OCI-LY1 (cell line): ENCODE results near the gene ADAMTS3.
"Not testable (repeated sequence)": the region's sequence is repeated elsewhere in the genome, so short reads cannot be mapped to it uniquely, and the experiment has no call there.

Source experiments
- H2AFZ ChIP-seq: fragments of 200-600 bp; sonication (generic), shearing (Covaris generic); 2 replicates; pipeline ENCODE4 v1.6.0; 2014; ENCODE audit warnings: antibody characterized with exemption, mild to moderate bottlenecking, low read length
- H3F3A ChIP-seq: fragments of 200-600 bp; sonication (generic), shearing (Covaris generic); 2 replicates; pipeline ENCODE4 v1.6.0; 2014; ENCODE audit warnings: mild to moderate bottlenecking, antibody characterized with exemption, low read length, moderate library complexity; ENCODE audit not compliant: insufficient read depth
- H3K27ac ChIP-seq: fragments of 200-600 bp; sonication (generic); 2 replicates; pipeline ENCODE4 v1.5.1; 2014; ENCODE audit warnings: low read length, mixed run types, mild to moderate bottlenecking, low read depth; ENCODE audit not compliant: poor library complexity, severe bottlenecking
- H3K27me3 ChIP-seq: fragments of 200-600 bp; sonication (generic); 2 replicates; pipeline ENCODE4 v1.6.0; 2014; ENCODE audit warnings: antibody characterized with exemption, mild to moderate bottlenecking, low read length, moderate library complexity; ENCODE audit not compliant: insufficient read depth
- H3K36me3 ChIP-seq: fragments of 200-600 bp; sonication (generic); 2 replicates; pipeline ENCODE4 v1.6.1; 2014; ENCODE audit warnings: mild to moderate bottlenecking, antibody characterized with exemption, low read length, moderate library complexity, mixed read lengths; ENCODE audit not compliant: insufficient read depth
- H3K4me1 ChIP-seq: fragments of 200-600 bp; sonication (generic); 2 replicates; pipeline ENCODE4 v1.5.1; 2014; ENCODE audit warnings: mild to moderate bottlenecking, low read length, moderate library complexity; ENCODE audit not compliant: insufficient read depth, severe bottlenecking
- H3K4me2 ChIP-seq: fragments of 200-600 bp; sonication (generic), shearing (Covaris generic); 2 replicates; pipeline ENCODE4 v1.6.1; 2014; ENCODE audit warnings: low read length
- H3K4me3 ChIP-seq: fragments of 200-600 bp; sonication (generic); 2 replicates; pipeline ENCODE4 v1.5.1; 2014; ENCODE audit warnings: low read length, low read depth, mild to moderate bottlenecking, mixed read lengths; ENCODE audit not compliant: poor library complexity, severe bottlenecking
- H3K79me2 ChIP-seq: fragments of 200-600 bp; shearing (Covaris generic); 2 replicates; pipeline ENCODE4 v1.6.1; 2016; ENCODE audit warnings: mixed run types, low read length, mixed read lengths; ENCODE audit not compliant: insufficient read depth
- H3K9ac ChIP-seq: fragments of 200-600 bp; sonication (generic), shearing (Covaris generic); 2 replicates; pipeline ENCODE4 v1.6.1; 2014; ENCODE audit warnings: mild to moderate bottlenecking, low read length, mixed read lengths
- H3K9me2 ChIP-seq: fragments of 200-600 bp; sonication (generic), shearing (Covaris generic); 2 replicates; pipeline ENCODE4 v1.6.1; 2014; ENCODE audit warnings: low read depth, mild to moderate bottlenecking, low read length, mixed read lengths
- H3K9me3 ChIP-seq: fragments of 200-600 bp; shearing (Covaris generic); 2 replicates; pipeline ENCODE4 v1.6.1; 2014; ENCODE audit warnings: low read length, mixed read lengths
- H4K20me1 ChIP-seq: fragments of 200-600 bp; sonication (generic), shearing (Covaris generic); 2 replicates; pipeline ENCODE4 v1.6.0; 2016; ENCODE audit warnings: mild to moderate bottlenecking, low read length; ENCODE audit not compliant: insufficient read depth
- EZH2 ChIP-seq: fragments of 200-600 bp; sonication (generic), shearing (Covaris generic); IDR thresholded peaks from 2 replicates; pipeline ENCODE4 v1.8.0; 2017; ENCODE audit warnings: borderline replicate concordance, mixed run types, mild to moderate bottlenecking, antibody characterized with exemption, low read length, moderate library complexity, mixed read lengths
- TF ChIP-seq, protein P1 (sequence below): fragments of 200-600 bp; sonication (generic), shearing (Covaris generic); IDR thresholded peaks from 2 replicates; pipeline ENCODE4 v1.5.1; 2017; ENCODE audit warnings: mild to moderate bottlenecking, antibody characterized with exemption, low read length, moderate library complexity, mixed read lengths

The ADAMTS3 gene

DNA sequence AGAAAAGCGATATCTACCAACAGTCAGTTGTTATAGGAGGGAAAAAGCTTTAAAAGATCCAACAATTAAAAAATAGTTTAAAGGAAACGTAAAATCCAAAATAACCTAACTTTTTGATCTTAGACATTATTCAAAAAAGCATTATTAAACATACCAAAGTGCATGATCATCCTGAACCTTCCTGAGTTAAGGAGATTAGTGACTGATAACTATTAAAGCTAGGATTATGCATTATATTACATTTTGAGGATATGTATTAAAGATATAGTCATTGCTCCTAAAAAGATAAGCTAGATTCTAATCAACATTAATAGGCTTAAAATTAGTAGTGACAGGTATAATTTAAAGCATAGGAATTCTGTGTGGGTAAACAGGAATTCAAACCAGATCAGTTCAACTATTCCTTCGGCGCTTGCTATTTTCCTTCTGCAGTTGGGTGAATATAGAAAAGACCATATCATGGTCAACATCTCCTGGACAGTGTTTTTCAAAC is 139.6 kb downstream of the ADAMTS3 start:
- Histone ChIP-seq H3K79me2 (no peaks in the 10 kb centered on the region), H3K9ac (no peak overlapping the region), H3K4me1 (no peaks in the 10 kb centered on the region), H3K9me3 (no peaks in the 10 kb centered on the region), H3K36me3 (no peaks in the 10 kb centered on the region), H3K4me3 (no peak overlapping the region), H3F3A (no peaks in the 10 kb centered on the region), H3K27ac (no peak overlapping the region), H4K20me1 (no peaks in the 10 kb centered on the region), H2AFZ (no peak overlapping the region), H3K27me3 (no peaks in the 10 kb centered on the region), H3K4me2 (no peak overlapping the region), H3K9me2 (no peaks in the 10 kb centered on the region)
- TF ChIP-seq, protein P1, sequence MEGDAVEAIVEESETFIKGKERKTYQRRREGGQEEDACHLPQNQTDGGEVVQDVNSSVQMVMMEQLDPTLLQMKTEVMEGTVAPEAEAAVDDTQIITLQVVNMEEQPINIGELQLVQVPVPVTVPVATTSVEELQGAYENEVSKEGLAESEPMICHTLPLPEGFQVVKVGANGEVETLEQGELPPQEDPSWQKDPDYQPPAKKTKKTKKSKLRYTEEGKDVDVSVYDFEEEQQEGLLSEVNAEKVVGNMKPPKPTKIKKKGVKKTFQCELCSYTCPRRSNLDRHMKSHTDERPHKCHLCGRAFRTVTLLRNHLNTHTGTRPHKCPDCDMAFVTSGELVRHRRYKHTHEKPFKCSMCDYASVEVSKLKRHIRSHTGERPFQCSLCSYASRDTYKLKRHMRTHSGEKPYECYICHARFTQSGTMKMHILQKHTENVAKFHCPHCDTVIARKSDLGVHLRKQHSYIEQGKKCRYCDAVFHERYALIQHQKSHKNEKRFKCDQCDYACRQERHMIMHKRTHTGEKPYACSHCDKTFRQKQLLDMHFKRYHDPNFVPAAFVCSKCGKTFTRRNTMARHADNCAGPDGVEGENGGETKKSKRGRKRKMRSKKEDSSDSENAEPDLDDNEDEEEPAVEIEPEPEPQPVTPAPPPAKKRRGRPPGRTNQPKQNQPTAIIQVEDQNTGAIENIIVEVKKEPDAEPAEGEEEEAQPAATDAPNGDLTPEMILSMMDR, result no peak
- no peak for TF ChIP-seq EZH2

DNA sequence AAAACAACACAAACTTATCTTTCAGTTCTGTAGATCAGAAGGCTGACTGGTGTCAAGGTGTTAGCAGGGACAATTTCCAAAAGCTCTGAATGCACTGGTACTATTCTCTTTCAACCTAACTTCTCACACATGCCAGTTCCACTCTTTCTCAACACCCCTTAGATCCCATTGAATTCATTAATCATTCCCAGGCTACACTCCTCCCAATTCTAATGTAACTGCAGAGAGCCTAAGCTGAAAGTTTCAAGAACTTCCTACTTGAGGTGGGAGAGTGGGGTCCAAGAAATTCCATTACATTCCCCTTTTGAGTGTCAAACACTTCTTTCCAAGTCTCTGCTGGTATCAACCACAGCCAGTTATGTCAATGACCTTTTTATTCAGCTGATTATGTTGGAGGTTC is 142.0 kb downstream of the ADAMTS3 start:
- H2AFZ ChIP-seq, result no peak overlapping the region
- H3K4me1 ChIP-seq, result no peaks in the 10 kb centered on the region
- H3K27me3 ChIP-seq, result no peaks in the 10 kb centered on the region
- H3K27ac ChIP-seq, result no peak overlapping the region
- H3K36me3 ChIP-seq, result no peaks in the 10 kb centered on the region
- H3K9me2 ChIP-seq, result no peaks in the 10 kb centered on the region
- H3F3A ChIP-seq, result no peaks in the 10 kb centered on the region
- no peaks in the 10 kb centered on the region for H3K9me3 ChIP-seq
- no peaks in the 10 kb centered on the region for H3K79me2 ChIP-seq
- TF ChIP-seq EZH2, result no peak
- TF ChIP-seq, protein P1, result no peak
- no peak overlapping the region for H3K4me3 ChIP-seq
- no peak overlapping the region for H3K9ac ChIP-seq
- H3K4me2 ChIP-seq, result no peak overlapping the region
- no peaks in the 10 kb centered on the region for H4K20me1 ChIP-seq

DNA sequence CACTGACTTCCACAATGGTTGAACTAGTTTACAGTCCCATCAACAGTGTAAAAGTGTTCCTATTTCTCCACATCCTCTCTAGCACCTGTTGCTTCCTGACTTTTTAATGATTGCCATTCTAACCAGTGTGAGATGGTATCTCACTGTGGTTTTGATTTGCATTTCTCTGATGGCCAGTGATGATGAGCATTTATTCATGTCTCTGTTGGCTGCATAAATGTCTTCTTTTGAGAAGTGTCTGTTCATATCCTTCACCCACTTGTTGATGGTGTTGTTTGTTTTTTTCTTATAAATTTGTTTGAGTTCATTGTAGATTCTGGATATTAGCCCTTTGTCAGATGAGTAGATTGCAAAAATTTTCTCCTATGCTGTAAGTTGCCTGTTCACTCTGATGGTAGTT is 143.1 kb downstream of the ADAMTS3 start:
- not testable (repeated sequence) for H3K36me3 ChIP-seq, H3K27ac ChIP-seq, H3K9ac ChIP-seq, H3K4me3 ChIP-seq, H3K4me2 ChIP-seq, H3K79me2 ChIP-seq, H3K27me3 ChIP-seq, H3K4me1 ChIP-seq, H3F3A ChIP-seq, H4K20me1 ChIP-seq, H2AFZ ChIP-seq, H3K9me3 ChIP-seq, H3K9me2 ChIP-seq

DNA sequence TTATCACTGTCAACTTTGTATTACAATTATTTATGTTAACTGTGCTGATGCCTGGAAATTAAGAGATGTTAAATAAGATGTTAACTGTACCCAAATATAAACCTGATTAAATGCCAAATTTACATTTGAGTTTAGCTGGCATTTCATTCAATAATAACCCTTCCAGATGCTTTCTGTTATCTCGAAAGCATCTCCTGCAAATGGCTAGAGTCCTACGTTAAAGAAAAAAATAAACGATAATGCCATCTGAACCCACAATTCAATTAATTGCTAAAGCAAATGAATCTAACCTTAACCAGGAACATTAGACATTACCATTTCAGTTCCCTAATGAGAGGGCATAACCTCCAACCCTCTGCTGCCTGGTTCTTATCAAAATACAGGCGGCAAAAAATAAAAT is 145.0 kb downstream of the ADAMTS3 start:
- no peaks in the 10 kb centered on the region for H3K27me3 ChIP-seq
- no peaks in the 10 kb centered on the region for H3K36me3 ChIP-seq
- no peak overlapping the region for H3K9ac ChIP-seq
- H3K9me3 ChIP-seq, result no peaks in the 10 kb centered on the region
- H3K4me2 ChIP-seq, result no peak overlapping the region
- H3K9me2 ChIP-seq, result no peaks in the 10 kb centered on the region
- H3K4me3 ChIP-seq, result no peak overlapping the region
- no peak overlapping the region for H3K27ac ChIP-seq
- H4K20me1 ChIP-seq, result no peaks in the 10 kb centered on the region
- H3K79me2 ChIP-seq, result no peaks in the 10 kb centered on the region
- no peaks in the 10 kb centered on the region for H3K4me1 ChIP-seq
- H2AFZ ChIP-seq, result no peak overlapping the region
- no peak for TF ChIP-seq EZH2
- TF ChIP-seq, protein P1, result no peak
- no peaks in the 10 kb centered on the region for H3F3A ChIP-seq
